ENCODE results near the gene OR2V2.
"Not testable (repeated sequence)": the region's sequence is repeated elsewhere in the genome, so short reads cannot be mapped to it uniquely, and the experiment has no call there.

Gene OR2V2, protein sequence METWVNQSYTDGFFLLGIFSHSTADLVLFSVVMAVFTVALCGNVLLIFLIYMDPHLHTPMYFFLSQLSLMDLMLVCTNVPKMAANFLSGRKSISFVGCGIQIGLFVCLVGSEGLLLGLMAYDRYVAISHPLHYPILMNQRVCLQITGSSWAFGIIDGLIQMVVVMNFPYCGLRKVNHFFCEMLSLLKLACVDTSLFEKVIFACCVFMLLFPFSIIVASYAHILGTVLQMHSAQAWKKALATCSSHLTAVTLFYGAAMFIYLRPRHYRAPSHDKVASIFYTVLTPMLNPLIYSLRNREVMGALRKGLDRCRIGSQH

DNA sequence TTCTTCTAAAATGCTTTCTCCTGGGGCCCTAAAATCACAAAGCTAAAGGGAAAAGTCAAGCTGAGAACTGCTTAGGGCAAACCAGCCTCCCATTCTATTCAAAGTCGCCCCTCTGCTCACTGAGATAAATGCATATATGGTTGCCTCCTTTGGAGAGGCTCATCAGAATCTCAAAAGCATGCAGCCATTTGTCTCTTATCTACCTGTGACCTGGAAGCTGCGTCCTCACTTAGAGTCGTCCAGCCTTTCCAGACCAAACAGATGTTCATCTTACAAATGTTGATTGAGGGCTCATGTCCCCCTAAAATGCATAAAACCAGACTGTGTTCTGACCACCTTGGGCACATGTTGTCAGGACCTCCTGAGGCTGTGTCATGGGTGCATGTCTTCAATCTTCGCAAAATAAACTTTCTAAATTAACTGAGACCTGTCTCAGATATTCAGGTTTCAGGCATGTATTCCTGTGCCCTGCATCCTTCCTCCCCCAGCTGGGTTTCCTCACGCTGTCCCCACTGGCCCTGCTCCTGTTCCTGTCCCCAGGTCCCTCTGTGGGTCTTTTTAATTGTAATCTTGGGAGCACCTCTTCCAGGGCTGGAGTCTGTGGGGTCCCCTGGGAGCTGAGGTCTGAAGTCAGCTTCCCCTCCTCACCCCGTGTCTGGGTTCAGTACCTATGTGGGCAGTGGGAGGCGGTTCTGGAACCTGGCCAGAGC lies at the start of gene OR2V2:
TSS of gene OR2V2 (plus strand) at position 660 of the 710 bp plus-strand sequence. CDS start 7,357 bp downstream, outside the sequence.
- not testable (repeated sequence) for DNase-seq

GRCh38 chr5:181097759-181098491 lies 49.5 kb upstream of the OR2V2 start:
- not testable (repeated sequence) for DNase-seq

DNA sequence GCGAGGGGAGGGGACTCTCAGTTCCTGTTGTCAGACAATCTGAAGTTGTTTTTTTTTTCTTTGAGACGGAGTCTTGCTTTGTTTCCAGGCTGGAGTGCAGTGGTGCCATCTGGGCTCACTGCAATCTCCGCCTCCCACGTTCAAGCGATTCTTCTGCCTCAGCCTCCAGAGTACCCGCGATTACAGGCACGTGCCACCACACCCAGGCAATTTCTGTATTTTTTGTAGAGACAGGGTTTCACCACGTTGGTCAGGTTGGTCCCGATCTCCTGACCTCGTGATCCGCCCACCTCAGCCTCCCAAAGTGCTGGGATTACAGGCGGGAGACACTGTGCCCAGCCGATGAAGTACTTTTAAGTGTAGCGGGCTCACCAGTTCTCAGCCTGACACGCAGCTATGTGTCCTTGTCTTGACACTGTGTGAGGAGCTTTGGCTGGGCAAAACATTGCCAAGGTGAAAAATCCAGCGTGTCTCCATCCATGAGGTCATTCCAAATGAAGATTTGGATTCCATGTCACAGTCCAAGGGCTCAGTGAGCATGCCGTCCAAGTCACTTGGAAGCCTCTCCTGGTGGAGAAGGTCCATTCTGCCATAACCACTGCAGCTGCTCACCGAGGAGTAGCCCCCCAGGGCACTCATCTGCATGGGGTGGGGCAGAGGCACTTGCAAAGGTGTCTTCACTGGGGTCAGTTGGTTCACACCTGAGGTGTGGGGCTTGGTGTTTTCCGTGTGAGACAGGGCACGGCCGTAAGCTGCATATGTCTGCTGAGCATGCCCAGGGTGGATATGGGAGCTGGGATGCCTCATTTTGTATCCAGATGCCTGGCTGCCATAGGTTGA lies 48.4 kb upstream of the OR2V2 start:
- DNase-seq, result no peak

GRCh38 chr5:181099602-181100086 lies 47.7 kb upstream of the OR2V2 start:
- no peak for DNase-seq

DNA sequence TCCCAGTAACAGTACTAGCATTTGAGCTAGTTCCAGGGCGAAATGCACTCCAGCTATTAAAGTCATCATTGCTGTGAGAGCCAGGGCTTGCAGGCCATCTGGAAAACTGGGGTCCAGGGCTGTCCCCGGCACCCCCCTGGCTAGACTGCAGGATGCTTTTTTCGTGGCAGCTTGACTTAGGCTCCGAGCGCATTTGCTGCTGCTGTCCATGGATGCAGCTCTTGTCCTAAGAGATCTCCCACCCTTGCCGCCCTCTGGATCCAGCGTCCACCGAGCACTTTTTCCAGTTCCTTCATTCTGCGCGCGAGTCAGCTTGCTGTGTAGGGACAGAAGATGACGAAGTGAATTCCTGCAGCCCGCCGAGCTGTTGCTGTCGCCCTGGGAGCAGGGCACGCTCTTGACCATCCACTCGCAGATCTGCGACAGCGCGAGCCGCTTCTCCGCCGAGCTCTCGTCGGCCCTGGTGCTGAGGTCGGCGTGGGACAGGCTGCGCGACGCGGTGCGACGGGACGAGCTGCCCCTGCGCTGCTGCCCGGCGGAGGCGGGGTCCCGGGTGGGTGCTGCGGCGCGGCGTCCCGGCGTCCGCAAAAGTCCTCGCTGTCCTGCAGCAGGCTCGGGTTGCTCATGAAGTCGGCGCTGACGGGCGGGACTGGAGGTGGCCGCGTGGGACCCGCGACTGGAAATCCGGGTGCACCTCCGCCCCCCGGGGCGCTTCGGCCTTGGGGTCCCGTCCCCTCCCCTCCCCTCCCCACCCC lies 47.1 kb upstream of the OR2V2 start:
- no peak for DNase-seq

DNA sequence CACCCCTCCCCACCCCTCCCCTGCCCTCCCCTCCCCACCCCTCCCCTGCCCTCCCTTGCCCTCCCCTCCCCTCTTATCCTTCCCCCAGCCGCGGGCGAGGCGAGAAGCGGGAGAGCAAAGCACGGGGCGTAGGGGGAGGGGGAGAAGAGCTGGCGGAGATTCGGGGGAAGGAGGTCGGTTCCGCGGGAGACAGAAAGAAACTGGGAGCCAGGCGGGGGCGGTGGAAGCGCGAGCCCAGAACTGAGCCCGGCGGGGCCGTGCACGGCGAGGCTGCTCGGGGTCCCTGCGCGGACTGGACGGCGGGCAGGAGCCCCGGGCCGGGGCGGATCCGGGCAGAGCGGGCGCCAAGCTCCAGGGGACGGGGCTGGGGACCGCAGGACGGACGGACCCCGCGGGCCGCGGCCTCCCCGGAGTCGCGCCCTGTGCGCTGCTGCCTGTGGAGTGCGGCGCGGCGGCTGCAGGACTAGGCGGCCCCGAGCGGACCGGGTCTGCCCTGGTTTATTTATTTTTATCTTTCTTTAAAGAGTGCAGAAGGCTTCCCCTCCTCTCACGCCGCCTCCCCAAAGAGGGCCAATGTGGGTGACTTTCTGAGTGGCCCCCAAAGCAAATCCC lies 46.2 kb upstream of the OR2V2 start:
- not testable (repeated sequence) for DNase-seq

- DNase-seq, result not testable (repeated sequence)
Observed at GRCh38 chr5:181101930-181102674, 45.3 kb upstream of the OR2V2 start.

DNA sequence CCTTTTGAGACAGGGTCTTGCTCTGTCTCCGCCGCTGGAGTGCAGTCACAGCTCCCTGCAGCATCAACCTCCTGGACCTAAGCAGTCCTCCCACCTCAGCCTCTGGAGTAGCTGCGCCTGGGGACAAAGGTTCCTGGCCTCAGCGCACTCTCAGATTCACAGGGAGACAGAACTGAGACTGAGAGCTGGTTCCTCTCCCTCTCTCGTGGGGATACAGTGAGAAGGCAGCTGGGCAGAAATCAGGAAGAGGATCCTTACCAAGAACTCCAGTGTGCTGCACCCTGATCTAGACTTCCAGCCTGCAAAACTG lies 43.2 kb upstream of the OR2V2 start:
- DNase-seq, result not testable (repeated sequence)

DNA sequence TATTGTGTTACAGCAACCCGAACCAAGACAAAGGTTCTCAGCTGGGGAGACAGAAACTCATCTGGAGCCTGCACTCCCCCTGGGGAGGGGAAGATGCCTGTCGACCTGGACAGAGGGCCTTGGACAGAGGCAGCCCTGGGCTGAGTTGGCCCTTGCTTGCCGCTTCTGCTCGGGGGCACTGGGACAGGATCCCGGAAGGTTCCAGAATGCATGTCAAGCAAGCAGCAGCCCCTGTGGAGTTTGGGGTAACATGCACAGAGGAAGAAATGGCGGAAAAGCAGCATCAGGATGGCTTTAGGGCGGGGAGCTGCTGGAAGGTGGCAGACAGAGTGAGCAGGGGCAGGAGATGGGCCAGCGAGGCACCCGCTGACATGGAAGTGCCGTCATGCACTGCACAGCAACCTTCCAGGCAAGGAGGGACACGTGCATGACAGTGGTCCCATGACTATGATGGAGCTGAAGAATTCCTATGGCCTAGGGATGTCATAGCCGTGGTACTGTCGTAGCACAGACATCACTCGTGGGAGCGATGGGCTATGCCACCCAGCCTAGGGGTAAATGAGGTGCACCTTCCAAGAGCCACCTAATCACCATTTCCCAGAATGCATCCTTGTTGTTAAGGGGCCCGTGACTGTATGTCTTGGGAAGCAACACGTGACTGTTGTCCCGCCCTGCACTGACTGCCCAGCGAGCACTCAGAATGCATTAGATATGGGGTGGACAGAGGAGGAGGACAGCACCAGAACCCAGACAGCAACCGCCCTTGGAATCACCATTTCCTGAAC lies 42.6 kb upstream of the OR2V2 start:
- DNase-seq, result not testable (repeated sequence)

GRCh38 chr5:181105391-181106025 lies 41.9 kb upstream of the OR2V2 start:
- peak; percentile 47 for DNase-seq

- no peak for DNase-seq
Observed at GRCh38 chr5:181107699-181108098, 39.7 kb upstream of the OR2V2 start.

- no peak for DNase-seq
Observed at GRCh38 chr5:181108578-181109165, 38.7 kb upstream of the OR2V2 start.

GRCh38 chr5:181109489-181110013 lies 37.8 kb upstream of the OR2V2 start:
- DNase-seq, result no peak

DNA sequence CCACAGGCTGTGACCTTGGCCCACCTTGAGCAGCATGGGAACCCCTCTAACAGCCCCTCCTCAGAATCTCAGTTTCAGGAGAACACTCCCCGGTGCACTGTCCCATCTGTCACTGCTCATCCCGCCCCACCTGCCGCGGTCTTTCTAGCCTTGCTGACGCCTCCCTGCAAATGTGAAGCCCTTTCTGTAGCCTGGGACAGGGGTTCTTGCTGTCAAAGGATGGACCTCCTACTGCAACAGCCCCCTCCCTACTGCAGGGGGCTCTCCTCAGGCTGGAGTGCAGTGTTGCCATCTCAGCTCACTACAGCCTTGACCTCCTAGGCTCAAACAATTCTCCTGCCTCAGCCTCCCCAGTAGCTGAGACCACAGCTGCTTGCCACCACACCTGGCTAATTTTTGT lies 36.4 kb upstream of the OR2V2 start:
- no peak for DNase-seq

DNA sequence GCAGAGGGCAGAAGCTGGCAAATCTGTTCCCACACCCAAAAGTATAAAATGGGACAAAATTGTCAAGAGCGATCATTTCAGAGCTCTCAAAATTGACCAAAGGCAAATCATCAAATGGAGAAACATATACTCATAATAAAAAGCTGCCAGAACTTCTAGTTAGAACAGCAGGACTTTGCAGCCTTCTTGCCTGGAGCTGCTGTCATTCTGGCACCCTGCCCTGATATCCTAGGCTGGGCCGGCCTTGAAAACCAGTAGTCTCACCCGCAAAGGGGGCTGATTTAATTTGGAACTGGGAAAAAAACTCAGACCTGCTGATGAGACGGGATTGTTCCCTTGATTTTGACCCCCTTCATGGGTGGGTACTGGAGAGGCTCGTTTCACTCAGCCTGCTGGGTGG lies 34.9 kb upstream of the OR2V2 start:
- no peak for DNase-seq

DNA sequence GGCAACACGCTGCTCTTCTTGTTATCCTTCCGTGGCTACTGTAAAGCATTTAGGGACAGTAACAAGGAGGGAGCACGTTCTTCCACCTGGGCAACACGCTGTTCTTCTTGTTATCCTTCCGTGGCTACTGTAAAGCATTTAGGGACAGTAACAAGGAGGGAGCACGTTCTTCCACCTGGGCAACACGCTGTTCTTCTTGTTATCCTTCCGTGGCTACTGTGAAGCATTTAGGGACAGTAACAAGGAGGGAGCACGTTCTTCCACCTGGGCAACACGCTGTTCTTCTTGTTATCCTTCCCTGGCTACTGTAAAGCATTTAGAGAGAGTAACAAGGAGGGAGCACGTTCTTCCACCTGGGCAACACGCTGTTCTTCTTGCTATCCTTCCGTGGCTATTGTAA lies 33.8 kb upstream of the OR2V2 start:
- DNase-seq, result not testable (repeated sequence)

DNA sequence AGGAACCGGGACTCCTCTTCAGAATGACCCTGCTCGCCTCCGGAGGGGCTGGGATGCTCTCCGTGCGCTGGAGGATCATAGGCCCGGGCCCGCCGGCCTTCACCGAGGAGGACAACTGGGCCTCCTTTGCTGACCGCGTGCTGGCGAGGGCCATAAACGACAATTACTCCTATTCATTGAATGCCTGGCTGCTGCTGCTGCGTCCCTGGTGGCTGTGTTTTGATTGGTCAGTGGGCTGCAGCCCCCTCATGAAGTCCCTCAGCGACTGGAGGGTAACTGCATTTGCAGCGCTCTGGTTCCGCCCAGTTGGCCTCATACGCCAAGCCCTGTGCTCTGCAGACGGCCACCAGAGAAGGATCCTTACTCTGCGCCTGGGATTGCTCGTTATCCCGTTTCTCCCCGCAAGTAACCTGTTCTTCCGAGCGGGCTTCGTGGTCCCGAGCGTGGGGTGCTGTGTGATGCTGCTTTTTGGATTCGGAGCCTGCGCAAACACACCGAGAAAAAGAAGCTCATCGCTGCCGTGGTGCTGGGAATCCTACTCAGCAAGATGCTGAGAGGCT lies 33.0 kb upstream of the OR2V2 start:
- DNase-seq, result no peak

Data from RPMI8226 (cell line).